ENCODE results near the gene SPNS3. TPM values are rescaled to one million over a fixed set of nuclear protein-coding genes. Genes with fewer than 3 reads are reported as not detected.

SPNS3 gene
- total and polyA plus RNA-seq, 2 of the 4 experiments (the other 2 are of a cell fraction) = 0.18 TPM; not detected in 1

- Histone ChIP-seq H2BK120ac (ENCODE audit: low read depth, low read length) (no peak overlapping the region), H3K4me1 (ENCODE audit: control insufficient read depth, insufficient read depth, low read length) (no peaks in the 10 kb centered on the region; the same call in 1 of the 2 replicates), H4K8ac (ENCODE audit: low read depth in 2 of 2, low read length in 2 of 2) (no peak overlapping the region), H2AFZ (replicated peaks; ENCODE audit: low read length, poor library complexity) (no peak overlapping the region), H2BK5ac (ENCODE audit: low read depth, low read length, poor library complexity, severe bottlenecking) (no peak overlapping the region), H3K27ac (ENCODE audit: insufficient read depth, low read length) (no peak overlapping the region), H2AK5ac (ENCODE audit: low read depth, low read length) (no peak overlapping the region), H2BK15ac (ENCODE audit: low read depth, low read length) (no peak overlapping the region), H2BK20ac (ENCODE audit: low read depth, low read length) (no peak overlapping the region), H4K5ac (ENCODE audit: low read depth, low read length) (no peak overlapping the region), H3K79me1 (ENCODE audit: low read depth in 1 of 2, low read length in 2 of 2) (no peaks in the 10 kb centered on the region), H3K9me1 (ENCODE audit: insufficient read depth, low read length) (no peaks in the 10 kb centered on the region), H3K56ac (ENCODE audit: extremely low read depth, insufficient read depth, low read length) (no peak overlapping the region), H3K9ac (ENCODE audit: low read depth, low read length) (no peak overlapping the region), H3K4me2 (ENCODE audit: low read depth, low read length) (no peak overlapping the region), H3K9me3 (ENCODE audit: control insufficient read depth, insufficient read depth, low read length) (no peaks in the 10 kb centered on the region), H3K4ac (ENCODE audit: low read depth, low read length) (no peak overlapping the region), H3K23ac (ENCODE audit: low read depth, low read length) (no peak overlapping the region), H4K20me1 (ENCODE audit: insufficient read depth, low read length) (no peaks in the 10 kb centered on the region), H4K91ac (ENCODE audit: insufficient read depth, low read depth, low read length) (no peak overlapping the region), H3K18ac (ENCODE audit: low read depth, low read length) (no peak overlapping the region), H3K27me3 (ENCODE audit: control insufficient read depth, insufficient read depth, low read length) (peaks cover 20% of the 10 kb centered on the region), H2AK9ac (replicated peaks; ENCODE audit: low read depth, low read length, poor library complexity) (no peak overlapping the region), H3K4me3 (ENCODE audit: insufficient read depth, low read depth, low read length) (no peak overlapping the region), H3K14ac (replicated peaks; ENCODE audit: low read depth, low read length) (no peak overlapping the region), H3K36me3 (ENCODE audit: control insufficient read depth, insufficient read depth, low read length) (no peaks in the 10 kb centered on the region)
- BruUV-seq (replicated peaks) = no TSS peak
- WGBS, 2 experiments (ENCODE audit: extremely low coverage in 2 of 2, insufficient read length in 1 of 2) = 71% methylated on average over 4 of the region's 8 CpGs; no CpG with 5 or more reads in 1 of the 2 experiments
- dilution Hi-C loops (cut with HindIII; ENCODE audit: low sequenced_read_pairs, unreplicated experiment) = no loop called here
- no peak for ATAC-seq (ENCODE audit: low read depth)
- intact Hi-C loops (cut with micrococcal nuclease) = no loop called here
- in situ Hi-C loops (cut with MboI; ENCODE audit: low sequenced_read_pairs) = no loop called here
- TF ChIP-seq RFX5 (IDR thresholded peaks at IDR 0.05; ENCODE audit: low read depth, low read length) (no peak), MAZ (IDR thresholded peaks at IDR 0.05; ENCODE audit: borderline replicate concordance, low read depth, low read length) (no peak), BHLHE40 (IDR thresholded peaks at IDR 0.05; ENCODE audit: low read depth, low read length) (no peak), FOS (IDR thresholded peaks at IDR 0.05; ENCODE audit: low read depth, low read length) (no peak), CHD1 (IDR thresholded peaks at IDR 0.05; ENCODE audit: low read depth, low read length) (no peak), NFE2L2 (IDR thresholded peaks at IDR 0.05; ENCODE audit: low read depth, low read length) (no peak), RAD21 (IDR thresholded peaks at IDR 0.05; ENCODE audit: low read length) (no peak)
- ChIA-PET POLR2A (ENCODE audit: unreplicated experiment) (no interaction called here), CTCF (no interaction called here)
- DNase-seq = no peak
Observed at GRCh38 chr17:4523946-4524345, 90.2 kb downstream of the SPNS3 start.

All from IMR-90 (cell line).